HepG2 (cell line): ENCODE measurements around the gene GRB2. TPM values are rescaled to one million over a fixed set of nuclear protein-coding genes. Genes with fewer than 3 reads are reported as not detected.

Experiments
- AGO2 ChIP-seq: fragments of 200-400 bp; formaldehyde crosslinking; optimal IDR thresholded peaks from 2 replicates; pipeline ENCODE3; 2017; ENCODE audit warnings: mild to moderate bottlenecking, low read depth, low read length, moderate library complexity
- CSRNP2 ChIP-seq: sonication (generic); formaldehyde crosslinking; conservative IDR thresholded peaks from 2 replicates; pipeline ENCODE4 v1.8.0; 2022; ENCODE audit warnings: low read depth, missing genetic modification reagents
- GATAD2A ChIP-seq: IDR thresholded peaks from 2 replicates; pipeline ENCODE4 v1.6.1; 2016
- GLI4 ChIP-seq: sonication (generic); formaldehyde crosslinking; IDR thresholded peaks from 2 replicates; pipeline ENCODE4 v1.5.1; 2020; ENCODE audit warnings: missing genetic modification reagents, mild to moderate bottlenecking, moderate library complexity, borderline replicate concordance
- GMEB2 ChIP-seq: IDR thresholded peaks from 2 replicates; pipeline ENCODE4 v1.6.1; 2016; ENCODE audit warnings: missing biosample characterization, missing genetic modification reagents, low read depth
- MIER2 ChIP-seq: IDR thresholded peaks from 2 replicates; pipeline ENCODE4 v1.6.1; 2016; ENCODE audit warnings: missing biosample characterization, missing genetic modification reagents
- NCOA5 ChIP-seq: sonication (generic); formaldehyde crosslinking; IDR thresholded peaks from 2 replicates; pipeline ENCODE4 v1.4.0; 2020; ENCODE audit warnings: missing genetic modification reagents
- SETDB1 ChIP-seq: sonication (generic); formaldehyde crosslinking; IDR thresholded peaks from 2 replicates; pipeline ENCODE4 v1.5.1; 2020; ENCODE audit warnings: missing genetic modification reagents, mild to moderate bottlenecking, borderline replicate concordance
- TFAP4 ChIP-seq: sonication (generic); IDR thresholded peaks from 2 replicates; pipeline ENCODE4 v1.6.1; 2016; ENCODE audit warnings: low read depth, borderline replicate concordance
- TMF1 ChIP-seq: sonication (generic); formaldehyde crosslinking; IDR thresholded peaks from 2 replicates; pipeline ENCODE4 v1.8.1; 2022; ENCODE audit warnings: low read depth, missing genetic modification reagents
- ZFP91 ChIP-seq: sonication (generic); formaldehyde crosslinking; IDR thresholded peaks from 2 replicates; pipeline ENCODE4 v1.9.0; 2022; ENCODE audit warnings: missing genetic modification reagents, mild to moderate bottlenecking, borderline replicate concordance
- ZNF225 ChIP-seq: sonication (generic); formaldehyde crosslinking; IDR thresholded peaks from 2 replicates; pipeline ENCODE4 v1.4.0; 2020; ENCODE audit warnings: mild to moderate bottlenecking, missing genetic modification reagents
- ZNF253 ChIP-seq: sonication (generic); formaldehyde crosslinking; IDR thresholded peaks from 2 replicates; pipeline ENCODE4 v1.8.0; 2022; ENCODE audit warnings: mild to moderate bottlenecking, missing genetic modification reagents, borderline replicate concordance
- ZNF274 ChIP-seq: sonication (generic); formaldehyde crosslinking; IDR thresholded peaks from 2 replicates; pipeline ENCODE4 v1.5.1; 2020; ENCODE audit warnings: mild to moderate bottlenecking, missing genetic modification reagents
- ZNF687 ChIP-seq: sonication (generic); formaldehyde crosslinking; IDR thresholded peaks from 2 replicates; pipeline ENCODE4 v1.5.1; 2020; ENCODE audit warnings: mild to moderate bottlenecking, missing genetic modification reagents, moderate library complexity
- ZNF83 ChIP-seq: sonication (generic); formaldehyde crosslinking; IDR thresholded peaks from 2 replicates; pipeline ENCODE4 v1.4.0; 2020; ENCODE audit warnings: missing genetic modification reagents, mild to moderate bottlenecking, borderline replicate concordance
- ZNF878 ChIP-seq: sonication (generic); formaldehyde crosslinking; IDR thresholded peaks from 2 replicates; pipeline ENCODE4 v1.8.1; 2023; ENCODE audit warnings: mild to moderate bottlenecking, missing genetic modification reagents, moderate library complexity
- ZSCAN30 ChIP-seq: sonication (generic); formaldehyde crosslinking; IDR thresholded peaks from 2 replicates; pipeline ENCODE4 v1.5.0; 2020; ENCODE audit warnings: mild to moderate bottlenecking, missing genetic modification reagents
- polyA plus RNA-seq, 8 experiments: library from polyadenylated mRNA; depleted of rRNA in 3 of 8; stranded (reverse) in 7 of 8; unstranded in 1 of 8; fragments of >200 nt; fragmentation: Illumina TruSeq in 4 of 8; extraction: Trizol in 4 of 8; gene quantifications; 2 replicates each; pipeline versions ENCODE4 v1.2.1 to v1.2.3, GENCODE V29; 2011 to 2016; ENCODE audit warnings: low read depth in 4 of 8, missing spikeins in 1 of 8, mixed read lengths in 1 of 8; ENCODE audit not compliant: insufficient read depth in 1 of 8
- total RNA-seq, 5 experiments: library from RNA; depleted of rRNA; stranded (reverse); fragments of >200 nt; fragmentation: Illumina TruSeq; extraction: Trizol; gene quantifications; 2 replicates each; pipeline ENCODE4 v1.2.3, GENCODE V29; 2016; ENCODE audit warnings: low read depth in 1 of 5

The GRB2 gene
- total and polyA plus RNA-seq, 2 of the 13 experiments (the other 11 are each of a cell fraction or from before 2014, with no cell fraction given) = 84.6 to 92.3 TPM

DNA sequence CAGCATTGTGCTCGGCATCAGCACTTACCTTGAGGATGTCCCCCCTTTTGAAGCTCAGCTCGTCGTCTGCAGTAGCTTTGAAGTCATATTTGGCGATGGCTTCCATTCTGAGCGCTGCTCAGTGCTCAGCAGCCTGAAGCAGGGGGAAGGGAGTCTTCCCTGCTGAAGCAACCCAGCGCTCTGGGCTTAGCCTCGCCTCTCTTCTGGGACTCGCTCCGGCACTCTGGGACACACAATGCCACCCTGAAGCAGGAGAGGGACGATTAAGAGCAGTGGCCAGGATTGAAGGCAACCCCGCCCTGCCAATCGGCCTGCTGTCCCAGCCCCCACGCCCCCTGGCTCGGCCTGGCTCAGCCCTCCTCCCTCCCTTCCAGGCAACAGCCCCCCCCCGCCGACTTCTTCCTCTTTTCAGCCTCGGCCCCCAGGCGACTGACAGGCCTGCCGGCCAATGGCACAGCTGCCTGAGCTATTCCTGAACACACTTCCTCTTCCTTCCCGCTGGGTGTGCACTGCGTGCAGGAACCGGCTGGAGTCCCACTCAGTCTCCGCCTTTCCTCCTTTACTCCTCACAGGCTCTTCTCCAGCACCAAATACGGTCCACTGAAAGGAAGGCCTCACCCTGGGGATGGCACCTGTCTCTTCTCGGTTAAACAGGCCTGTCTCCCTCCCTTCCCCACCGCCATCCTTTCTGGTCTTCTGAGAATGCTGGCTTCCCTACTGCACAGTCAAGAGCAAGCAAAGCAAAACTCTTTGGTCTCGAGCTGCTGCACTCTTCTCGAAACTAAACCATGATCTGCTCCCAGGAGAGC, 11.8 kb downstream of the GRB2 start (continued):
- TF ChIP-seq ZNF253 (CRISPR knock-in tag) (0 out of 2 replicates have a peak, but pooled peaks have one; percentile 49), GLI4 (CRISPR knock-in tag) (peak; percentile 91; the same call in 1 of the 2 replicates), NCOA5 (CRISPR knock-in tag) (no peak), GATAD2A (peak; percentile 37), ZNF83 (CRISPR knock-in tag) (0 out of 2 replicates have a peak, but pooled peaks have one; percentile 72), TFAP4 (peak; percentile 57; the same call in 1 of the 2 replicates), ZFP91 (CRISPR knock-in tag) (peak; percentile 84; the same call in 1 of the 2 replicates), MIER2 (CRISPR knock-in tag) (peak; percentile 33; the same call in 1 of the 2 replicates), ZNF878 (CRISPR knock-in tag) (no peak), ZSCAN30 (no peak), GMEB2 (CRISPR knock-in tag) (no peak), AGO2 (no peak), TMF1 (no peak), ZNF274 (CRISPR knock-in tag) (peak; percentile 67; the same call in 1 of the 2 replicates), SETDB1 (no peak; the same call in 1 of the 2 replicates), ZNF225 (CRISPR knock-in tag) (peak; percentile 76; the same call in 1 of the 2 replicates), CSRNP2 (CRISPR knock-in tag) (no peak), ZNF687 (peak; percentile 89)
